ENCODE data around the gene HIVEP3. TPM values are rescaled to one million over a fixed set of nuclear protein-coding genes. Genes with fewer than 3 reads are reported as not detected.

The HIVEP3 gene
- polyA plus RNA-seq, 1 donor (not counting 4 experiments of a cell fraction or from before 2014, with no cell fraction given), result 1.1 TPM

DNA sequence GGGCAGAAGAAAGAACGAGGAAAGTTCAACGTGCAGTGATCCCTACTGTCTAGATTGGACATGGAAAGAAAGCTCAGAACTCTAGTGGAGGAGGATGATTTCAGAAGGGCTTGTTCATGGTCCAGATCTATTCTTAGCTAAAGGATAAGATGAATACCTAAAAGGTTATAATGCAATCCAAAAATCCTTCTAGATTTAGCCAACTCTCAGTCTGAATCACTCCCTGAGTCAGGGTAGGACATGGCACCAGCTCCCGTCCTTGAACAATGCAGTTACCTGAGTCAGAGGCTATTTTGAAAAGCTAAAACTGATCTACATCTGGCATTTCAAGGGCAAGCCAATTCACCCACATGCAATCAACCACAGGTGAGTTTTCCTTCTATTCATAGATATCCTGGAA is 38.8 kb upstream of the HIVEP3 start:
- no peak overlapping the region for H3K4me3 ChIP-seq (ENCODE audit: control insufficient read depth in 2 of 3, extremely low read depth in 1 of 3, insufficient read depth in 2 of 3, low read depth in 1 of 3, low read length in 3 of 3)
- no peaks in the 10 kb centered on the region for H3K36me3 ChIP-seq (ENCODE audit: control insufficient read depth in 2 of 2, extremely low read depth in 1 of 2, insufficient read depth in 2 of 2, low read length in 2 of 2)
- peak overlapping the region; percentile 17 for H3K4me2 ChIP-seq (ENCODE audit: control insufficient read depth, extremely low read depth, insufficient read depth, low read depth, low read length)
- peaks cover 58% of the 10 kb centered on the region for H3K4me1 ChIP-seq (ENCODE audit: control insufficient read depth, extremely low read depth, insufficient read depth, low read length)
- peaks cover 9% of the 10 kb centered on the region for H3K9me1 ChIP-seq (ENCODE audit: control insufficient read depth, extremely low read depth, insufficient read depth, low read length)
- peak overlapping the region; percentile 37 for H3K27ac ChIP-seq (ENCODE audit: control insufficient read depth, insufficient read depth, low read length)
- dilution Hi-C loops (cut with MboI; ENCODE audit: extremely low pct_ligation_motif_present, low sequenced_read_pairs), result no loop called here
- H3K79me2 ChIP-seq (ENCODE audit: control insufficient read depth, insufficient read depth, low read length), result no peaks in the 10 kb centered on the region
- peak; percentile 98 for FAIRE-seq
- no peaks in the 10 kb centered on the region for H3K27me3 ChIP-seq (ENCODE audit: control insufficient read depth, extremely low read depth, insufficient read depth, low read length)
- no peak for DNase-seq (ENCODE audit: low read depth, low spot score)
- no peaks in the 10 kb centered on the region for H3K9me3 ChIP-seq (ENCODE audit: control insufficient read depth, low read depth, low read length)
- TF ChIP-seq EZH2 (IDR thresholded peaks at IDR 0.05; ENCODE audit: low read length), result no peak
- TF ChIP-seq, protein P1, sequence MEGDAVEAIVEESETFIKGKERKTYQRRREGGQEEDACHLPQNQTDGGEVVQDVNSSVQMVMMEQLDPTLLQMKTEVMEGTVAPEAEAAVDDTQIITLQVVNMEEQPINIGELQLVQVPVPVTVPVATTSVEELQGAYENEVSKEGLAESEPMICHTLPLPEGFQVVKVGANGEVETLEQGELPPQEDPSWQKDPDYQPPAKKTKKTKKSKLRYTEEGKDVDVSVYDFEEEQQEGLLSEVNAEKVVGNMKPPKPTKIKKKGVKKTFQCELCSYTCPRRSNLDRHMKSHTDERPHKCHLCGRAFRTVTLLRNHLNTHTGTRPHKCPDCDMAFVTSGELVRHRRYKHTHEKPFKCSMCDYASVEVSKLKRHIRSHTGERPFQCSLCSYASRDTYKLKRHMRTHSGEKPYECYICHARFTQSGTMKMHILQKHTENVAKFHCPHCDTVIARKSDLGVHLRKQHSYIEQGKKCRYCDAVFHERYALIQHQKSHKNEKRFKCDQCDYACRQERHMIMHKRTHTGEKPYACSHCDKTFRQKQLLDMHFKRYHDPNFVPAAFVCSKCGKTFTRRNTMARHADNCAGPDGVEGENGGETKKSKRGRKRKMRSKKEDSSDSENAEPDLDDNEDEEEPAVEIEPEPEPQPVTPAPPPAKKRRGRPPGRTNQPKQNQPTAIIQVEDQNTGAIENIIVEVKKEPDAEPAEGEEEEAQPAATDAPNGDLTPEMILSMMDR (optimal IDR thresholded peaks at IDR 0.05 in 1 of 3, IDR thresholded peaks at IDR 0.05 in 1 of 3, conservative IDR thresholded peaks at IDR 0.05 in 1 of 3; ENCODE audit: extremely low read depth in 1 of 3, insufficient read depth in 2 of 3, low read length in 3 of 3), result no peak
- no peaks in the 10 kb centered on the region for H4K20me1 ChIP-seq (ENCODE audit: control insufficient read depth, extremely low read depth, insufficient read depth, low read length)
- H2AFZ ChIP-seq (ENCODE audit: control insufficient read depth, low read length), result no peak overlapping the region
- no peak overlapping the region for H3K9ac ChIP-seq (ENCODE audit: control insufficient read depth, extremely low read depth, insufficient read depth, low read length)

GRCh38 chr1:41955461-41956159 is 36.9 kb upstream of the HIVEP3 start:
- Histone ChIP-seq H3K9ac (ENCODE audit: control insufficient read depth, extremely low read depth, insufficient read depth, low read length) (peak overlapping the region; percentile 64), H3K4me3 (ENCODE audit: control insufficient read depth in 2 of 3, extremely low read depth in 1 of 3, insufficient read depth in 2 of 3, low read depth in 1 of 3, low read length in 3 of 3) (no peak overlapping the region), H3K27me3 (ENCODE audit: control insufficient read depth, extremely low read depth, insufficient read depth, low read length) (no peaks in the 10 kb centered on the region), H4K20me1 (ENCODE audit: control insufficient read depth, extremely low read depth, insufficient read depth, low read length) (no peaks in the 10 kb centered on the region), H3K9me1 (ENCODE audit: control insufficient read depth, extremely low read depth, insufficient read depth, low read length) (peaks cover 9% of the 10 kb centered on the region), H3K36me3 (ENCODE audit: control insufficient read depth in 2 of 2, extremely low read depth in 1 of 2, insufficient read depth in 2 of 2, low read length in 2 of 2) (no peaks in the 10 kb centered on the region), H2AFZ (ENCODE audit: control insufficient read depth, low read length) (no peak overlapping the region), H3K4me2 (ENCODE audit: control insufficient read depth, extremely low read depth, insufficient read depth, low read depth, low read length) (peak overlapping the region; percentile 70), H3K27ac (ENCODE audit: control insufficient read depth, insufficient read depth, low read length) (peak overlapping the region; percentile 84), H3K9me3 (ENCODE audit: control insufficient read depth, low read depth, low read length) (no peaks in the 10 kb centered on the region), H3K79me2 (ENCODE audit: control insufficient read depth, insufficient read depth, low read length) (no peaks in the 10 kb centered on the region), H3K4me1 (ENCODE audit: control insufficient read depth, extremely low read depth, insufficient read depth, low read length) (peaks cover 58% of the 10 kb centered on the region)
- FAIRE-seq (peak; percentile 84), DNase-seq (ENCODE audit: low read depth, low spot score) (peak; percentile 48)
- TF ChIP-seq EZH2 (IDR thresholded peaks at IDR 0.05; ENCODE audit: low read length), result no peak
- TF ChIP-seq, protein P1 (optimal IDR thresholded peaks at IDR 0.05 in 1 of 3, IDR thresholded peaks at IDR 0.05 in 1 of 3, conservative IDR thresholded peaks at IDR 0.05 in 1 of 3; ENCODE audit: extremely low read depth in 1 of 3, insufficient read depth in 2 of 3, low read length in 3 of 3), result no peak
- dilution Hi-C loops (cut with MboI; ENCODE audit: extremely low pct_ligation_motif_present, low sequenced_read_pairs), result no loop called here

Data from keratinocyte (primary cell).